SK-N-SH (cell line): ENCODE results near the gene IPO4. TPM values are rescaled to one million over a fixed set of nuclear protein-coding genes. Genes with fewer than 3 reads are reported as not detected.

ENCODE experiments used
- CTCF ChIA-PET: fragments of 300-600, 350-600 bp; formaldehyde crosslinking; extraction: SDS; loops from one replicate; lab custom pipeline; 2021; lab: Yijun Ruan, JAX
- POLR2A ChIA-PET: fragments of 350-600 bp; sonication (Branson Sonifier 250); formaldehyde crosslinking; extraction: SDS; loops from one replicate; lab custom pipeline; 2020; ENCODE audit warnings: antibody characterized with exemption, inconsistent platforms; lab: Yijun Ruan, JAX
- DNase-seq: peaks from one replicate; pipeline ENCODE4 v3.0.0; 2012
- H2AFZ ChIP-seq: fragments of 200-600 bp; sonication (generic); 2 replicates; pipeline ENCODE4 v1.8.1; 2016; ENCODE audit warnings: antibody characterized with exemption, mild to moderate bottlenecking, low read depth
- H3F3A ChIP-seq: fragments of 200-600 bp; sonication (generic); replicated peaks from 2 replicates; pipeline ENCODE3; 2016; ENCODE audit warnings: antibody characterized with exemption, mild to moderate bottlenecking; ENCODE audit not compliant: insufficient read depth
- H3K27ac ChIP-seq, 2 experiments: fragments of 200-500 bp in 1 of 2; fragments of 200-600 bp in 1 of 2; sonication (Bioruptor generic) in 1 of 2; sonication (generic), shearing (Covaris generic) in 1 of 2; 2 replicates each; pipeline versions ENCODE4 v1.5.1 to v1.6.1; 2014 to 2016; ENCODE audit warnings: low read depth in 2 of 2, inconsistent platforms in 1 of 2, low read length in 1 of 2, mild to moderate bottlenecking in 1 of 2, mixed read lengths in 1 of 2
- H3K27me3 ChIP-seq: fragments of 200-600 bp; sonication (generic), shearing (Covaris generic); 2 replicates; pipeline ENCODE4 v1.6.1; 2016; ENCODE audit warnings: mixed run types; ENCODE audit not compliant: insufficient read depth
- H3K36me3 ChIP-seq, 2 experiments: fragments of 200-500 bp in 1 of 2; fragments of 200-600 bp in 1 of 2; sonication (Bioruptor generic) in 1 of 2; sonication (generic) in 1 of 2; replicated peaks in 1 of 2; 2 replicates each; pipeline versions ENCODE3 to v1.5.1; 2014 to 2016; ENCODE audit warnings: low read length in 1 of 2, mild to moderate bottlenecking in 1 of 2; ENCODE audit not compliant: insufficient read depth in 2 of 2, control insufficient read depth in 1 of 2
- H3K4me1 ChIP-seq, 2 experiments: fragments of 200-500 bp in 1 of 2; fragments of 200-600 bp in 1 of 2; sonication (Bioruptor generic) in 1 of 2; sonication (generic), shearing (Covaris generic) in 1 of 2; 2 replicates each; pipeline versions ENCODE4 v1.5.1 to v1.6.1; 2014 to 2016; ENCODE audit warnings: low read depth in 1 of 2, low read length in 1 of 2, mixed run types in 1 of 2; ENCODE audit not compliant: insufficient read depth in 2 of 2, control insufficient read depth in 1 of 2
- H3K4me2 ChIP-seq: fragments of 200-600 bp; sonication (generic), shearing (Covaris generic); 2 replicates; pipeline ENCODE4 v1.6.1; 2017; ENCODE audit warnings: mixed run types
- H3K4me3 ChIP-seq, 2 experiments: fragments of 200-500 bp in 1 of 2; fragments of 200-600 bp in 1 of 2; sonication (Bioruptor generic) in 1 of 2; sonication (generic), shearing (Covaris generic) in 1 of 2; 2 replicates each; pipeline versions ENCODE4 v1.5.1 to v1.8.1; 2014 to 2016; ENCODE audit warnings: low read depth in 2 of 2, inconsistent platforms in 1 of 2, low read length in 1 of 2, mild to moderate bottlenecking in 1 of 2, mixed read lengths in 1 of 2, moderate library complexity in 1 of 2
- H3K79me2 ChIP-seq: fragments of 200-600 bp; sonication (generic); 2 replicates; pipeline ENCODE4 v1.8.1; 2017; ENCODE audit warnings: mild to moderate bottlenecking; ENCODE audit not compliant: insufficient read depth
- H3K9ac ChIP-seq: fragments of 200-600 bp; sonication (generic); 2 replicates; pipeline ENCODE4 v1.6.1; 2017; ENCODE audit warnings: mixed run types
- H3K9me2 ChIP-seq: fragments of 200-600 bp; sonication (generic); 2 replicates; pipeline ENCODE4 v1.6.1; 2017; ENCODE audit warnings: mixed run types
- H3K9me3 ChIP-seq: fragments of 200-600 bp; sonication (generic); 2 replicates; pipeline ENCODE4 v1.6.1; 2017; ENCODE audit warnings: mixed run types, mild to moderate bottlenecking, moderate library complexity
- H4K20me1 ChIP-seq: fragments of 200-600 bp; sonication (generic); 2 replicates; pipeline ENCODE4 v1.6.1; 2017; ENCODE audit warnings: mild to moderate bottlenecking, mixed run types; ENCODE audit not compliant: insufficient read depth
- CHD2 ChIP-seq: fragments of 150-350 bp; IDR thresholded peaks from 2 replicates; pipeline ENCODE4 v1.6.1; 2018; ENCODE audit warnings: low read length; ENCODE audit not compliant: partially characterized antibody
- ELF1 ChIP-seq: IDR thresholded peaks from 2 replicates; pipeline ENCODE4 v1.4.0; 2012
- EP300 ChIP-seq, 2 experiments: IDR thresholded peaks; 2 replicates each; pipeline versions ENCODE4 v1.4.0 to v1.6.1; 2012; ENCODE audit warnings: borderline replicate concordance in 1 of 2, low read depth in 1 of 2, low read length in 1 of 2
- EZH2phosphoT487 ChIP-seq: fragments of 200-600 bp; sonication (generic); IDR thresholded peaks from 2 replicates; pipeline ENCODE4 v1.6.1; 2017; ENCODE audit warnings: low read depth, mixed run types, mild to moderate bottlenecking, antibody characterized with exemption, moderate library complexity, borderline replicate concordance
- FOXJ3 ChIP-seq: sonication (generic); formaldehyde crosslinking; IDR thresholded peaks from 2 replicates; pipeline ENCODE4 v1.5.1; 2020; ENCODE audit warnings: mild to moderate bottlenecking, missing genetic modification reagents
- GABPA ChIP-seq: IDR thresholded peaks from 2 replicates; pipeline ENCODE4 v1.4.0; 2012; ENCODE audit warnings: low read depth, mild to moderate bottlenecking
- JUND ChIP-seq: IDR thresholded peaks from 2 replicates; pipeline ENCODE4 v1.4.0; 2012
- MEF2A ChIP-seq: IDR thresholded peaks from 2 replicates; pipeline ENCODE4 v1.4.0; 2012; ENCODE audit warnings: low read depth, borderline replicate concordance
- MXI1 ChIP-seq: IDR thresholded peaks from 2 replicates; pipeline ENCODE4 v1.6.1; 2012; ENCODE audit warnings: mild to moderate bottlenecking, low read depth, low read length, improper control_type of control experiment
- NFIC ChIP-seq: IDR thresholded peaks from 2 replicates; pipeline ENCODE4 v1.4.0; 2012; ENCODE audit warnings: borderline replicate concordance
- NRF1 ChIP-seq: IDR thresholded peaks from 2 replicates; pipeline ENCODE4 v1.6.1; 2012; ENCODE audit warnings: low read depth, mild to moderate bottlenecking, low read length
- RAD21 ChIP-seq: IDR thresholded peaks from 2 replicates; pipeline ENCODE4 v1.6.1; 2012; ENCODE audit warnings: mild to moderate bottlenecking, low read length
- SIN3A ChIP-seq: IDR thresholded peaks from 2 replicates; pipeline ENCODE4 v1.6.1; 2012; ENCODE audit warnings: low read depth, mild to moderate bottlenecking, low read length, moderate library complexity, borderline replicate concordance
- SMC3 ChIP-seq: IDR thresholded peaks from 2 replicates; pipeline ENCODE4 v1.6.1; 2012; ENCODE audit warnings: low read depth, low read length, improper control_type of control experiment
- TAF1 ChIP-seq: IDR thresholded peaks from 2 replicates; pipeline ENCODE4 v1.6.1; 2012; ENCODE audit warnings: low read depth, mild to moderate bottlenecking, low read length, moderate library complexity, borderline replicate concordance
- TCF12 ChIP-seq: IDR thresholded peaks from 2 replicates; pipeline ENCODE4 v1.4.0; 2012
- TEAD4 ChIP-seq: IDR thresholded peaks from 2 replicates; pipeline ENCODE4 v1.4.0; 2012; ENCODE audit warnings: mild to moderate bottlenecking, borderline replicate concordance; ENCODE audit not compliant: insufficient read depth
- YY1 ChIP-seq: IDR thresholded peaks from 2 replicates; pipeline ENCODE4 v1.4.0; 2012; ENCODE audit warnings: low read depth, mild to moderate bottlenecking
- WGBS: methylation state at CpG from one replicate; pipeline ENCODE4 v1.1.6; 2017; ENCODE audit warnings: low lambda C conversion rate; 5-methylcytosine and 5-hydroxymethylcytosine counted together
- polyA plus RNA-seq, 3 experiments: library from polyadenylated mRNA; depleted of rRNA; stranded (reverse); fragments of >200 nt; gene quantifications; 2 replicates each; pipeline ENCODE4 v1.2.3, GENCODE V29; 2012
- TF ChIP-seq, protein P1 (sequence below): IDR thresholded peaks from 2 replicates; pipeline ENCODE4 v1.6.1; 2012; ENCODE audit warnings: mild to moderate bottlenecking, low read depth, low read length, moderate library complexity
- TF ChIP-seq, protein P2 (sequence below): IDR thresholded peaks from 2 replicates; pipeline ENCODE4 v1.4.0; 2012; ENCODE audit warnings: low read depth, borderline replicate concordance
- TF ChIP-seq, protein P3 (sequence below): IDR thresholded peaks from 2 replicates; pipeline ENCODE4 v1.4.0; 2012; ENCODE audit warnings: low read depth, borderline replicate concordance
- TF ChIP-seq, protein P4 (sequence below): fragments of 200-600 bp; sonication (generic); IDR thresholded peaks from 2 replicates; pipeline ENCODE4 v1.6.1; 2017; ENCODE audit warnings: antibody characterized with exemption, mild to moderate bottlenecking, moderate library complexity
- TF ChIP-seq, protein P5 (sequence below): fragments of 150-350 bp; IDR thresholded peaks from 2 replicates; pipeline ENCODE4 v1.6.1; 2017; ENCODE audit warnings: antibody characterized with exemption, low read length, low read depth, borderline replicate concordance

The IPO4 gene
- polyA plus RNA-seq, 1 of the 3 experiments (the other 2 are of a cell fraction) = 61.3 TPM

DNA sequence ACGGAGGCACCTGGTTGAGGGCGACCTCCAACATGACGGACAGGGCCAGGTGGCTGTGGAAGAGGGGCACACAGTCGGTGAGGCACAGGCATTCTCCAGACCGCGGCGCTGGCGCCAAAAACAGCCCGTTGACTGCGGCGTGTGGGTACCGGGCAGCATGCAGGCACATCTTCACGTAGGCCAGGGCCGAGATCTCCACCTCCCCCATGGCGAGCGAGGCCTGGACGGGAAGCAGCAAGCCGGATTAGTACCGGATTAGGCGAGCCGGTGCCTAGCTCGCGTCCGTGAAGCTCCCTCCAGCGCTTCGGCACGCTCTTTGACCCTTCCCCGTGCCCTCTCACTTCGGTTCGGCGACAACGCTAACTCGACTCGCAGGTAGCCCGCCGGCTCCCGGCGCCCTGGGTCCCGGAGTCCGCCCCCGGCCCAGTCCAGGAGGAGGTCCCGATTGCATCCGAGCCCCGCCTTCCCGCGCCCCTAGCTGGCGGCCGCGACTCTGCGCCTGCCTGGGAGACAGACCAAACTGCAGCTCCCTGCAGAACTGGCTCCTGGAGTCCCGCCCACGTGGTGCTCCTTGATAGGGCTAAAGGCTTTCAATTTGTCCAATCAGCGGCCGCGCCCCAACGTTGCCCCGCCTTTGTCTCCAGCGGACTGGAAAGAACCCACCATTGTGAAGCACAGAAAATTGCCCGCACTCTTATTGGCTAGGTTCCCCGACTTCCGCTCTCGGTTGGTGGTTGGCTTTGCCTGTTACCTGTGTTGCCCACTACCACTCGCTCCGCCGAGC is 47.3 kb downstream of the IPO4 start, which contains the start of gene EMC9:
TSS of gene EMC9 (minus strand) at position 495 of the 784 bp plus-strand sequence. CDS start at position 208, 287 bp downstream.
- Histone ChIP-seq H3K36me3 (peaks cover 30 to 45% of the 10 kb centered on the region in 2 experiments), H3K9me2 (no peaks in the 10 kb centered on the region), H3K4me1 (peaks cover 11 to 42% of the 10 kb centered on the region in 2 experiments; a peak in 3 of 4 replicates), H3K4me2 (peak within 1 kb of the TSS; percentile 97), H3K27me3 (no peaks in the 10 kb centered on the region), H3K9me3 (no peaks in the 10 kb centered on the region), H3K27ac (peak within 1 kb of the TSS; percentile 82 to 98), H3K9ac (peak within 1 kb of the TSS; percentile 81), H2AFZ (peak within 1 kb of the TSS; percentile 70), H3K79me2 (peaks cover 61% of the 10 kb centered on the region), H3F3A (peaks cover 15% of the 10 kb centered on the region), H4K20me1 (no peaks in the 10 kb centered on the region), H3K4me3 (peak within 1 kb of the TSS; percentile 90 to 93)
- CTCF ChIA-PET = interaction anchor here (1.0 to 1.9 kb wide), 2 partner anchors 20 to 33 kb away, joined by 4 to 5 read pairs; partner anchors contain the start of gene IRF9
- WGBS = 2% methylated on average over 9 of the region's 65 CpGs
- POLR2A ChIA-PET = interaction anchor here (0.5 to 1.7 kb wide), 10 partner anchors 10 to 224 kb away, joined by 3 to 12 read pairs (median 4); partner anchors contain the start of genes CARMIL3, DCAF11, IPO4 and NRL
- peak; percentile 94 for DNase-seq
- no peak for TF ChIP-seq JUND
- no peak; the same call in 1 of the 2 replicates for TF ChIP-seq SIN3A
- TF ChIP-seq EP300 (IDR thresholded peaks at IDR 0.05; ENCODE audit: borderline replicate concordance in 1 of 2, low read depth in 1 of 2, low read length in 1 of 2) = no peak; a peak in 1 of 4 replicates
- peak; percentile 77 for TF ChIP-seq TAF1
- TF ChIP-seq SMC3 = no peak
- no peak for TF ChIP-seq EZH2phosphoT487
- no peak for TF ChIP-seq FOXJ3 (CRISPR knock-in tag)
- TF ChIP-seq, protein P1, sequence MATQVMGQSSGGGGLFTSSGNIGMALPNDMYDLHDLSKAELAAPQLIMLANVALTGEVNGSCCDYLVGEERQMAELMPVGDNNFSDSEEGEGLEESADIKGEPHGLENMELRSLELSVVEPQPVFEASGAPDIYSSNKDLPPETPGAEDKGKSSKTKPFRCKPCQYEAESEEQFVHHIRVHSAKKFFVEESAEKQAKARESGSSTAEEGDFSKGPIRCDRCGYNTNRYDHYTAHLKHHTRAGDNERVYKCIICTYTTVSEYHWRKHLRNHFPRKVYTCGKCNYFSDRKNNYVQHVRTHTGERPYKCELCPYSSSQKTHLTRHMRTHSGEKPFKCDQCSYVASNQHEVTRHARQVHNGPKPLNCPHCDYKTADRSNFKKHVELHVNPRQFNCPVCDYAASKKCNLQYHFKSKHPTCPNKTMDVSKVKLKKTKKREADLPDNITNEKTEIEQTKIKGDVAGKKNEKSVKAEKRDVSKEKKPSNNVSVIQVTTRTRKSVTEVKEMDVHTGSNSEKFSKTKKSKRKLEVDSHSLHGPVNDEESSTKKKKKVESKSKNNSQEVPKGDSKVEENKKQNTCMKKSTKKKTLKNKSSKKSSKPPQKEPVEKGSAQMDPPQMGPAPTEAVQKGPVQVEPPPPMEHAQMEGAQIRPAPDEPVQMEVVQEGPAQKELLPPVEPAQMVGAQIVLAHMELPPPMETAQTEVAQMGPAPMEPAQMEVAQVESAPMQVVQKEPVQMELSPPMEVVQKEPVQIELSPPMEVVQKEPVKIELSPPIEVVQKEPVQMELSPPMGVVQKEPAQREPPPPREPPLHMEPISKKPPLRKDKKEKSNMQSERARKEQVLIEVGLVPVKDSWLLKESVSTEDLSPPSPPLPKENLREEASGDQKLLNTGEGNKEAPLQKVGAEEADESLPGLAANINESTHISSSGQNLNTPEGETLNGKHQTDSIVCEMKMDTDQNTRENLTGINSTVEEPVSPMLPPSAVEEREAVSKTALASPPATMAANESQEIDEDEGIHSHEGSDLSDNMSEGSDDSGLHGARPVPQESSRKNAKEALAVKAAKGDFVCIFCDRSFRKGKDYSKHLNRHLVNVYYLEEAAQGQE = 0 out of 2 replicates have a peak, but pooled peaks have one; percentile 17
- TF ChIP-seq NRF1 = peak; percentile 72
- TF ChIP-seq TEAD4 = no peak
- TF ChIP-seq, protein P2, sequence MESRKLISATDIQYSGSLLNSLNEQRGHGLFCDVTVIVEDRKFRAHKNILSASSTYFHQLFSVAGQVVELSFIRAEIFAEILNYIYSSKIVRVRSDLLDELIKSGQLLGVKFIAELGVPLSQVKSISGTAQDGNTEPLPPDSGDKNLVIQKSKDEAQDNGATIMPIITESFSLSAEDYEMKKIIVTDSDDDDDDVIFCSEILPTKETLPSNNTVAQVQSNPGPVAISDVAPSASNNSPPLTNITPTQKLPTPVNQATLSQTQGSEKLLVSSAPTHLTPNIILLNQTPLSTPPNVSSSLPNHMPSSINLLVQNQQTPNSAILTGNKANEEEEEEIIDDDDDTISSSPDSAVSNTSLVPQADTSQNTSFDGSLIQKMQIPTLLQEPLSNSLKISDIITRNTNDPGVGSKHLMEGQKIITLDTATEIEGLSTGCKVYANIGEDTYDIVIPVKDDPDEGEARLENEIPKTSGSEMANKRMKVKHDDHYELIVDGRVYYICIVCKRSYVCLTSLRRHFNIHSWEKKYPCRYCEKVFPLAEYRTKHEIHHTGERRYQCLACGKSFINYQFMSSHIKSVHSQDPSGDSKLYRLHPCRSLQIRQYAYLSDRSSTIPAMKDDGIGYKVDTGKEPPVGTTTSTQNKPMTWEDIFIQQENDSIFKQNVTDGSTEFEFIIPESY = no peak
- TF ChIP-seq CHD2 = peak; percentile 69
- TF ChIP-seq, protein P3, sequence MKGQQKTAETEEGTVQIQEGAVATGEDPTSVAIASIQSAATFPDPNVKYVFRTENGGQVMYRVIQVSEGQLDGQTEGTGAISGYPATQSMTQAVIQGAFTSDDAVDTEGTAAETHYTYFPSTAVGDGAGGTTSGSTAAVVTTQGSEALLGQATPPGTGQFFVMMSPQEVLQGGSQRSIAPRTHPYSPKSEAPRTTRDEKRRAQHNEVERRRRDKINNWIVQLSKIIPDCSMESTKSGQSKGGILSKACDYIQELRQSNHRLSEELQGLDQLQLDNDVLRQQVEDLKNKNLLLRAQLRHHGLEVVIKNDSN = peak; percentile 62; the same call in 1 of the 2 replicates
- no peak for TF ChIP-seq YY1
- TF ChIP-seq GABPA = peak; percentile 42; the same call in 1 of the 2 replicates
- TF ChIP-seq, protein P4, sequence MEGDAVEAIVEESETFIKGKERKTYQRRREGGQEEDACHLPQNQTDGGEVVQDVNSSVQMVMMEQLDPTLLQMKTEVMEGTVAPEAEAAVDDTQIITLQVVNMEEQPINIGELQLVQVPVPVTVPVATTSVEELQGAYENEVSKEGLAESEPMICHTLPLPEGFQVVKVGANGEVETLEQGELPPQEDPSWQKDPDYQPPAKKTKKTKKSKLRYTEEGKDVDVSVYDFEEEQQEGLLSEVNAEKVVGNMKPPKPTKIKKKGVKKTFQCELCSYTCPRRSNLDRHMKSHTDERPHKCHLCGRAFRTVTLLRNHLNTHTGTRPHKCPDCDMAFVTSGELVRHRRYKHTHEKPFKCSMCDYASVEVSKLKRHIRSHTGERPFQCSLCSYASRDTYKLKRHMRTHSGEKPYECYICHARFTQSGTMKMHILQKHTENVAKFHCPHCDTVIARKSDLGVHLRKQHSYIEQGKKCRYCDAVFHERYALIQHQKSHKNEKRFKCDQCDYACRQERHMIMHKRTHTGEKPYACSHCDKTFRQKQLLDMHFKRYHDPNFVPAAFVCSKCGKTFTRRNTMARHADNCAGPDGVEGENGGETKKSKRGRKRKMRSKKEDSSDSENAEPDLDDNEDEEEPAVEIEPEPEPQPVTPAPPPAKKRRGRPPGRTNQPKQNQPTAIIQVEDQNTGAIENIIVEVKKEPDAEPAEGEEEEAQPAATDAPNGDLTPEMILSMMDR = peak; percentile 39
- no peak; the same call in 1 of the 2 replicates for TF ChIP-seq ELF1
- TF ChIP-seq MXI1 = peak; percentile 52; the same call in 1 of the 2 replicates
- no peak for TF ChIP-seq MEF2A
- no peak for TF ChIP-seq NFIC
- no peak for TF ChIP-seq RAD21
- TF ChIP-seq TCF12 = no peak; the same call in 1 of the 2 replicates
- TF ChIP-seq, protein P5, sequence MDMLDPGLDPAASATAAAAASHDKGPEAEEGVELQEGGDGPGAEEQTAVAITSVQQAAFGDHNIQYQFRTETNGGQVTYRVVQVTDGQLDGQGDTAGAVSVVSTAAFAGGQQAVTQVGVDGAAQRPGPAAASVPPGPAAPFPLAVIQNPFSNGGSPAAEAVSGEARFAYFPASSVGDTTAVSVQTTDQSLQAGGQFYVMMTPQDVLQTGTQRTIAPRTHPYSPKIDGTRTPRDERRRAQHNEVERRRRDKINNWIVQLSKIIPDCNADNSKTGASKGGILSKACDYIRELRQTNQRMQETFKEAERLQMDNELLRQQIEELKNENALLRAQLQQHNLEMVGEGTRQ = peak; percentile 32
